ENCODE data around the gene SPPL2B. TPM values are rescaled to one million over a fixed set of nuclear protein-coding genes. Genes with fewer than 3 reads are reported as not detected.

Gene SPPL2B
- polyA plus RNA-seq, 1 donor from 2014 or later: 20.8 TPM

DNA sequence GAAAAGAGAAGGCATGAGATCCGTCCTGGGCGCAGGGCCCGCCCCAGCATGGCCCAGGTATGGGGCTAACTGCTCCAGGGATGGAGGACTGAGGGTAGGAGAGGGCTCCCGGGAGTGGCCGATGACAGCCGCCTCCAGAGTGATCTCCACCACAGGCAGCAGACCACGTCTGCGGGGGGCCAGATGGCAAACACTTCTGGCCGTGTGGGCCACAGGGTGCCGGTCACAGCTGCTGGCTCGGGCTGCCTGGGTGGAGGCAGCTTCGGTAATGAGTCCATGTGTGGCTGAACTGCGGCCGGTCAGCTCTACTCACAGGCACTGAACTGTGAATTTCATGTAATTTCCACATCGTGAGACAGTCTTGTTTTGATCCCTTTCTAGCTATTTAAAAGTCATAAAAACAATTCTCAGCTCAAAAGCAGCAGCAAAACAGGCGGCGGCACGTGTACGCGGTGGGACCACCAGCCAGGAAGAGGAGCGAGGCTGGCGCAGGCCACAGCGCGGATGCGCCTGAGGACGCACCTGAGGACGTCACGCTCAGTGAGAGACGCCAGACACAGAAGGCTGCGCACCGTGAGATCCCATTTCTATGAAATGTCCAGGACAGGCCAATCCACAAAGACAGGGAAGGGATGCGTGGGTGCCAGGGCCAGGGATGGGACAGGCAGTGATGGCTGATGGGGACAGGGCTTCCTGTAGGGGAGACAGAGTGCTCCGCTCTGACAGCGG is 4.1 kb upstream of the SPPL2B start:
- Mint-ChIP-seq H3K36me3 (peaks cover under 1% of the 10 kb centered on the region), H3K4me1 (peaks cover 23 to 38% (median 33%) of the 10 kb centered on the region in 3 donors), H3K27ac (peak overlapping the region; percentile 91 to 97 (median 95)), H3K27me3 (no peaks in the 10 kb centered on the region), H3K9me3 (no peaks in the 10 kb centered on the region), H3K4me3 (peak overlapping the region; percentile 59 to 92 (median 88))

GRCh38 chr19:2325281-2326046 is 3.0 kb upstream of the SPPL2B start:
- Mint-ChIP-seq H3K4me3 (peak overlapping the region; percentile 59 to 92 (median 88)), H3K27ac (peak overlapping the region; percentile 91 to 97 (median 95)), H3K9me3 (no peaks in the 10 kb centered on the region), H3K36me3 (peaks cover 1% of the 10 kb centered on the region), H3K4me1 (peaks cover 27 to 46% (median 41%) of the 10 kb centered on the region in 3 donors), H3K27me3 (no peaks in the 10 kb centered on the region)

DNA sequence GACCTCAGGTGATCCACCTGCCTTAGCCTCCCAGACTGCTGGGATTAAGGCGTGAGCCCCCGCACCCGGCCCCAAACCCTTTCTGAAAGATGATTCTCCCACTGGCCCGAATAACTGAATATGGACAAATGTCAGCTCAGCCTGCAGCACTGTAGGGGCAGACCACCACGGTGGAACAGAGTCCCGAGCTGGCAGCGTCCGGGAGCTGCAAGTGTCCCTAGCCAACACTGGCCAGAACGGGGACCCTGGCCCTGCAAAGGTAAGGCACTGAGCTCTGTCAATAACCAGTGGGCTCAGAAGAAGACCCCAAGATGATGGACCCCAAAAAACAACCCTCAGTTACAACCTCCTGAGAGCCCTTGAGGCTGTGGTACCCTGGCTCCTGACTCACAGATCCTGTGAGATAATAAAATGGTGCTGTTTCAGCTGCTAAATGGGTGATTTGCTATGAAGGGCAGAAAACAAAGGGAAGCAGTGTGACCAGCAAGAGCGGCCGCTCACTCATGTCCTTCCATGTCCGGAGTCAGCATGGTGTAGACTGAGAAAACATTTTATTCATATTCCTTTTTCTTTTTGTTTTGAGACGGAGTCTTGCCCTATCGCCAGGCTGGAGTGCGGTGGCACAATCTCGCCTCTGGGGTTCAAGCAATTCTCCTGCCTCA is 1.7 kb upstream of the SPPL2B start:
- peak overlapping the region; percentile 28 to 100 (median 96) for H3K4me3 Mint-ChIP-seq
- H3K36me3 Mint-ChIP-seq: peaks cover 1% of the 10 kb centered on the region
- H3K9me3 Mint-ChIP-seq: no peaks in the 10 kb centered on the region
- peaks cover 32 to 56% (median 54%) of the 10 kb centered on the region in 3 donors for H3K4me1 Mint-ChIP-seq
- H3K27me3 Mint-ChIP-seq: no peaks in the 10 kb centered on the region
- H3K27ac Mint-ChIP-seq: peak overlapping the region; percentile 97 to 100 (median 99)

DNA sequence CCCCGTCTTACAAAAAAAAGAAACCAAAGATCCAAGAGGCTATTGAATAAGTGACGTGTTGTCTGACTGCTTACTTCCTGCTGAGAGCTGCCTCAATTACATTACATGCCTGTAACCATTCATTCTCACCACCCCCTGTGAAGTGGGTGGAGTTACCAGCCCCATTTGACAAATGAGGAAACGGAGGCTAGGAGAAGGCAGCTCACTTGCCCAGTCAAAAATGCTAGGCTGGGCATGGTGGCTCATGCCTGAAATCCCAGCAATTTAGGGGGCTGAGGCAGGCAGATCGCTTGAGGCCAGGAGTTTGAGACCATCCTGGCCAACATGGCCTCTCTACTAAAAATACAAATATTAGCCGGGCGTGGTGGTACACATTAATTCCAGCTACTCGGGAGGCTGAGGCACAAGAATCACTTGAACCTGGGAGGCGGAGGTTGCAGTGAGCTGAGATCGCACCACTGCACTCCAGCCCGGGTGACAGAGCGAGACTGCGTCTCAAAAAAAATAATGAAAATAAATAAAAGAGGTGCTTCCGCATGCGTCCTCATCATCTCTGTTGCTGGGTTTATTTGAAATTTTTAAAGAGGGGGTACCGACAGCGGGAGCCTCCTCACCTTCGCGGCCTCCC is 597 bp upstream of the SPPL2B start:
- Mint-ChIP-seq H3K4me3 (peak overlapping the region; percentile 92 to 100 (median 100)), H3K27ac (peak overlapping the region; percentile 97 to 100 (median 99)), H3K36me3 (peaks cover 1% of the 10 kb centered on the region), H3K9me3 (no peaks in the 10 kb centered on the region), H3K27me3 (no peaks in the 10 kb centered on the region), H3K4me1 (peaks cover 37 to 63% (median 58%) of the 10 kb centered on the region in 3 donors)

GRCh38 chr19:2329149-2329478 is 630 bp downstream of the SPPL2B start:
- Mint-ChIP-seq H3K27ac (peak overlapping the region; percentile 93 to 100 (median 97)), H3K36me3 (peaks cover 1% of the 10 kb centered on the region), H3K27me3 (no peaks in the 10 kb centered on the region), H3K4me3 (peak overlapping the region; percentile 87 to 100 (median 96)), H3K4me1 (peaks cover 37 to 67% (median 66%) of the 10 kb centered on the region in 3 donors), H3K9me3 (no peaks in the 10 kb centered on the region)

GRCh38 chr19:2329501-2329916 is 1.0 kb downstream of the SPPL2B start:
- Mint-ChIP-seq H3K36me3 (peaks cover 1% of the 10 kb centered on the region), H3K9me3 (no peaks in the 10 kb centered on the region), H3K4me3 (peak overlapping the region; percentile 87 to 100 (median 96)), H3K27ac (peak overlapping the region; percentile 93 to 100 (median 97)), H3K4me1 (peaks cover 33 to 63% (median 63%) of the 10 kb centered on the region in 3 donors), H3K27me3 (no peaks in the 10 kb centered on the region)

DNA sequence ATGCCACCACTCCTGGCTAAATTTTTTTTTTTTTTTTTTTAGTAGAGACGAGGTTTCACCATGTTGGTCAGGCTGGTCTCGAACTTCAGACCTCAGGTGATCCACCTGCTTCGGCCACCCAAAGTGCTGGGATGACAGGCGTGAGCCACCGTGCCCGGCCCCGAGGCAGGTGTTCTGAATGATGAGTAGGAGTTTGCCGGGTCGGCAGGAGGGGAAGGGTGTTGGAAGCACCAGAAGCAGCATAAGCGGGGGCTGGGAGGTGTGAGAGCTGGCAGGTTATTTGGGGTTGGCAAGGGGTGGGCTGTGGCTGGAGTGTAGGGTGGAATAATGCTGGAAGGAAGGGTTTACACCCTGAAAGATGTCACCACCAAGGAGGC is 1.8 kb downstream of the SPPL2B start:
- Mint-ChIP-seq H3K4me3 (peak overlapping the region in 3 of 4 donors; percentile 37 to 92 (median 86)), H3K27me3 (no peaks in the 10 kb centered on the region), H3K36me3 (peaks cover 1% of the 10 kb centered on the region), H3K9me3 (no peaks in the 10 kb centered on the region), H3K4me1 (peaks cover 30 to 58% (median 56%) of the 10 kb centered on the region in 3 donors), H3K27ac (peak overlapping the region in 2 of 3 donors; percentile 97 to 98)

- peak overlapping the region; percentile 4 to 86 (median 61) for H3K4me3 Mint-ChIP-seq
- H3K9me3 Mint-ChIP-seq: no peaks in the 10 kb centered on the region
- H3K27ac Mint-ChIP-seq: peak overlapping the region; percentile 39 to 98 (median 97)
- H3K27me3 Mint-ChIP-seq: no peaks in the 10 kb centered on the region
- peaks cover 26 to 55% (median 53%) of the 10 kb centered on the region in 3 donors for H3K4me1 Mint-ChIP-seq
- H3K36me3 Mint-ChIP-seq: peaks cover 1% of the 10 kb centered on the region
Observed at GRCh38 chr19:2330632-2331284, 2.3 kb downstream of the SPPL2B start.

DNA sequence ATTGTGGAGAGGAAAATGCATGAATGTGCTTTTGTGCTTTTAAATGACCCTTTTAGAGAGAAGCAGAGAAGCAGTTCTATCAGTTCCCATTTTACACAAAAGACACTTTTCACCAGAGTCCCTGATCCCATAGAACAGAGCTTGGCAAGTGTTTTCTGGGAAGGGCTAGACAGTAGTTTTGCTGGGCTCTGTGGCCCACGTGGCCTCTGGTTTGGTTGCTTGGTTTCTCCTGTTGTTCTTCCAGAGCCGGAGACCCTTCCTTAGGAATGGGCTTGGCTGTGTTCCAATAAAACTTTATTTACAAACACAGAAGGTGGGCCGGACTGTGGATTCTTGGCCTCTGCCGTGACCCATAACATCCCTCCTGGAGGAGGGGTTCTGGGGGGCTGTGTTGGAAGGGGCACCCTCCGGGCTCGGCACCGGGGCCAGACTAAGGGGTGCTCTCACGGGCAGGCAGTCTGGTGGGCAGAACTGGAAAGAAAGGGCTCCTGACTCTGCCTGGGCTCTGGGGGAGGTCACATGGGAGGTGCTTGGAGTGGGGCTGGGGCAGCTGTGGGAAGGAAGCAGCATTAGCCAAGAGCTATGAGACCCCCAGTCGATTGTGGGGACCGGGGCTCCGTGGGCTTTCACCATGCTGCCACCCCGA is 3.2 kb downstream of the SPPL2B start:
- Mint-ChIP-seq H3K27me3 (no peaks in the 10 kb centered on the region), H3K4me3 (peak overlapping the region; percentile 48 to 92 (median 88)), H3K27ac (peak overlapping the region; percentile 97 to 98 (median 97)), H3K36me3 (peaks cover 1% of the 10 kb centered on the region), H3K4me1 (peaks cover 30 to 54% (median 54%) of the 10 kb centered on the region in 3 donors), H3K9me3 (no peaks in the 10 kb centered on the region)

- Mint-ChIP-seq H3K4me3 (peak overlapping the region; percentile 76 to 92 (median 88)), H3K9me3 (no peaks in the 10 kb centered on the region), H3K36me3 (peaks cover 2% of the 10 kb centered on the region), H3K4me1 (peaks cover 29 to 48% (median 47%) of the 10 kb centered on the region in 3 donors), H3K27me3 (no peaks in the 10 kb centered on the region), H3K27ac (peak overlapping the region; percentile 97 to 98 (median 97))
Observed at GRCh38 chr19:2332341-2333026, 4.0 kb downstream of the SPPL2B start.

DNA sequence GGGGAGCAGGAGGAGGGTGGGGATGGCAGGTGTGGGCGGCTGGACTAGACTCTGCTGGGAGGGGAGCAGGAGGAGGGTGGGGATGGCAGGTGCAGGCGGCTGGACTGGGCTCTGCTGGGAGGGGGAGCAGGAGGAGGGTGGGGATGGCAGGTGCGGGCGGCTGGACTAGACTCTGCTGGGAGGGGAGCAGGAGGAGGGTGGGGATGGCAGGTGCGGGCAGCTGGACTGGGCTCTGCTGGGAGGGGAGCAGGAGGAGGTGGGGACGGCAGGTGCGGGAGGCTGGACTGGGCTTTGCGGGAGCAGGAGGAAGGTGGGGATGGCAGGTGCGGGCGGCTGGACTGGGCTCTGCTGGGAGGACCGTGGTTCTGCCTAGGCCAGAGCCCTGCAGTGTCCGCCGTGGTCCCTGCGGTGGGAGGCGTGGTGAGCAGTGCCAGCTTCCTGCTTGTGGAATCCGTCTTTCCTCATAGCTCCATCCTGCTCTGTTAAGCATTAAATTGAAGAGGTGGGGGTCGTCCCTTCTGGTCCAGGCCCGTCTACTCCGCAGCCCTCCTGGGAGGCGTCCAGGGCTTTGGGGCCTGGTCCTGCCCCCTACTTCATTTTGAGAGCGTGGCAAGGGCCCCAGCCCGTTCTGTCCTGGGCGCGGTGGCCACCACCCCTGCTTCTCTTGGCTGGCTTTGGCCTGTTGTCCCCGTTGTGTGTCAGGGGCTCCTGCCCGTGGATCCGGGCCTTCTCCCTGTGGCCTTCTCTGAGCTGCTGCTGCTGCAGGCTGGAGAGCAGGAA is 4.7 kb downstream of the SPPL2B start:
- no peaks in the 10 kb centered on the region for H3K27me3 Mint-ChIP-seq
- peak overlapping the region; percentile 67 to 92 (median 78) for H3K4me3 Mint-ChIP-seq
- no peaks in the 10 kb centered on the region for H3K9me3 Mint-ChIP-seq
- peak overlapping the region; percentile 83 to 98 (median 97) for H3K27ac Mint-ChIP-seq
- peaks cover 4% of the 10 kb centered on the region for H3K36me3 Mint-ChIP-seq
- H3K4me1 Mint-ChIP-seq: peaks cover 24 to 46% (median 45%) of the 10 kb centered on the region in 3 donors

DNA sequence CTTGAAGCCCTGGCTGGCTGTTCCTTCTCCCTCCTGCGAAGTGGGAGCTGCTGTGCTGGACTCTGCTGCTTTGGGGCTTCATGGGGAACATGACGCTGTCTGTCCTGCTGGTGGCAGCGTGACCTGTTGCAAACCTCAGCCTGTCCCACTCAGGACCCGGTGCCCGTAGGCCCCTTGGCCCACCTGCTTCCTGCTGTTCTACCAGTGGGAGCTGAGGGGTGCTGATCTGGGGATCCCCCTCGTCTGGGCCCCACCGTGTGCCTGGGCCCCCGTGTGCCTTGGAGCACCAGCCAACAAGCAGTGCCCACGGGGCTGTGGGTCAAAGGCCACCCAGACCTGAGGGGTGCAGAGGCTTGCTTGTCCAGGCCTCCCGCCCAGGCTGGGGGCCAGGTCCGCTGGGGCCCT is 5.3 kb downstream of the SPPL2B start:
- Mint-ChIP-seq H3K27me3 (no peaks in the 10 kb centered on the region), H3K9me3 (no peaks in the 10 kb centered on the region), H3K36me3 (peaks cover 4% of the 10 kb centered on the region), H3K4me1 (peaks cover 24 to 45% (median 44%) of the 10 kb centered on the region in 3 donors), H3K4me3 (peak overlapping the region; percentile 67 to 92 (median 78)), H3K27ac (peak overlapping the region; percentile 83 to 98 (median 95))
